HEK293 (cell line): ENCODE data around the gene VEZT.

Experiments
- CTCF ChIP-seq: fragments of 450-650 bp; formaldehyde crosslinking; IDR thresholded peaks from 2 replicates; pipeline ENCODE4 v1.5.1; 2016; ENCODE audit warnings: missing biosample characterization, missing genetic modification characterization
- KLF1 ChIP-seq: fragments of 450-650 bp; formaldehyde crosslinking; IDR thresholded peaks from 2 replicates; pipeline ENCODE4 v1.5.1; 2016; ENCODE audit warnings: missing biosample characterization, missing genetic modification characterization
- ZBTB21 ChIP-seq: fragments of 450-650 bp; formaldehyde crosslinking; IDR thresholded peaks from 2 replicates; pipeline ENCODE4 v1.5.1; 2017; ENCODE audit warnings: missing biosample characterization, missing genetic modification characterization
- ZNF362 ChIP-seq: fragments of 450-650 bp; formaldehyde crosslinking; IDR thresholded peaks from 2 replicates; pipeline ENCODE4 v1.5.1; 2016; ENCODE audit warnings: missing biosample characterization, missing genetic modification characterization
- ZNF416 ChIP-seq: fragments of 450-650 bp; formaldehyde crosslinking; IDR thresholded peaks from 2 replicates; pipeline ENCODE4 v1.5.1; 2016; ENCODE audit warnings: missing biosample characterization, missing genetic modification characterization
- ZNF488 ChIP-seq: fragments of 450-650 bp; formaldehyde crosslinking; IDR thresholded peaks from 2 replicates; pipeline ENCODE4 v1.5.1; 2016; ENCODE audit warnings: missing biosample characterization, missing genetic modification characterization

GRCh38 chr12:95286713-95287112 is 69.1 kb downstream of the VEZT start:
- TF ChIP-seq ZNF362 (tag by site-specific recombination) (no peak), ZNF416 (tag by site-specific recombination) (no peak), ZNF488 (tag by site-specific recombination) (no peak), CTCF (tag by site-specific recombination) (no peak), KLF1 (no peak), ZBTB21 (tag by site-specific recombination) (no peak)
